Esophagus muscularis mucosa (tissue), 4 donors: ENCODE measurements around the gene BASP1. TPM values are rescaled to one million over a fixed set of nuclear protein-coding genes. Genes with fewer than 3 reads are reported as not detected.

ENCODE experiments used
- DNase-seq: peaks from one replicate; pipeline ENCODE4 v3.0.0-alpha.2; 2017; ENCODE audit errors: extremely low spot score
- H3K27ac ChIP-seq, 4 donors: fragments of 200-600 bp; sonication (generic); replicated peaks in 1 of 4; 1 replicate in 3 of 4; 2 replicates in 1 of 4; pipeline ENCODE4 v1.5.1; 2016 to 2019; ENCODE audit warnings: mild to moderate bottlenecking in 1 of 4
- H3K27me3 ChIP-seq, 4 donors: fragments of 200-600 bp; sonication (generic); one replicate each; pipeline versions ENCODE4 v1.5.1 to v1.6.0; 2016 to 2019
- H3K36me3 ChIP-seq, 4 donors: fragments of 200-600 bp; sonication (generic); one replicate each; pipeline ENCODE4 v1.5.1; 2016 to 2019
- H3K4me1 ChIP-seq, 4 donors: fragments of 200-600 bp; sonication (generic); one replicate each; pipeline ENCODE4 v1.5.1; 2016 to 2019
- H3K4me3 ChIP-seq, 4 donors: fragments of 200-600 bp; sonication (generic); 1 replicate in 2 of 4; 2 replicates in 2 of 4; pipeline ENCODE4 v1.5.1; 2016 to 2019; ENCODE audit warnings: mild to moderate bottlenecking in 4 of 4, moderate library complexity in 1 of 4
- H3K9me3 ChIP-seq, 4 donors: fragments of 200-600 bp; sonication (generic); 1 replicate in 3 of 4; 2 replicates in 1 of 4; pipeline ENCODE4 v1.5.1; 2016 to 2019
- CTCF ChIP-seq, 3 experiments: fragments of 200-600 bp in 2 of 3; fragments of 450-650 bp in 1 of 3; sonication (generic) in 2 of 3; IDR thresholded peaks; one replicate each; pipeline ENCODE4 v1.5.1; 2017 to 2019; ENCODE audit warnings: antibody characterized with exemption in 3 of 3, mild to moderate bottlenecking in 2 of 3, moderate library complexity in 1 of 3
- EP300 ChIP-seq: sonication (generic); formaldehyde crosslinking; IDR thresholded peaks from one replicate; pipeline ENCODE4 v1.6.1; 2017; ENCODE audit warnings: antibody characterized with exemption
- POLR2A ChIP-seq: fragments of 450-650 bp; IDR thresholded peaks from one replicate; pipeline ENCODE4 v1.6.1; 2017; ENCODE audit warnings: antibody characterized with exemption, moderate library complexity, mild to moderate bottlenecking, low read depth
- POLR2AphosphoS5 ChIP-seq, 2 donors: sonication (generic); formaldehyde crosslinking; IDR thresholded peaks; one replicate each; pipeline ENCODE4 v1.6.1; 2017; ENCODE audit warnings: antibody characterized with exemption in 2 of 2
- WGBS: methylation state at CpG from one replicate; pipeline ENCODE4 v1.1.5; 2018; 5-methylcytosine and 5-hydroxymethylcytosine counted together
- intact Hi-C: fragments of 100-400 bp; cut with DNase I; formaldehyde crosslinking; loops from one replicate; pipeline ENCODE4 v1.15.1; 2023
- total RNA-seq, 4 donors: library from RNA; depleted of rRNA; stranded (reverse); fragments of >200 nt; gene quantifications; one replicate each; pipeline versions ENCODE4 v1.1.0 to v1.2.1, GENCODE V29; 2016

BASP1 gene
- 10 to 100 TPM in 1 of 4 donors, 1 to 10 TPM in 3; 5.4 to 19.7 (median 6.6) TPM for total RNA-seq

DNA sequence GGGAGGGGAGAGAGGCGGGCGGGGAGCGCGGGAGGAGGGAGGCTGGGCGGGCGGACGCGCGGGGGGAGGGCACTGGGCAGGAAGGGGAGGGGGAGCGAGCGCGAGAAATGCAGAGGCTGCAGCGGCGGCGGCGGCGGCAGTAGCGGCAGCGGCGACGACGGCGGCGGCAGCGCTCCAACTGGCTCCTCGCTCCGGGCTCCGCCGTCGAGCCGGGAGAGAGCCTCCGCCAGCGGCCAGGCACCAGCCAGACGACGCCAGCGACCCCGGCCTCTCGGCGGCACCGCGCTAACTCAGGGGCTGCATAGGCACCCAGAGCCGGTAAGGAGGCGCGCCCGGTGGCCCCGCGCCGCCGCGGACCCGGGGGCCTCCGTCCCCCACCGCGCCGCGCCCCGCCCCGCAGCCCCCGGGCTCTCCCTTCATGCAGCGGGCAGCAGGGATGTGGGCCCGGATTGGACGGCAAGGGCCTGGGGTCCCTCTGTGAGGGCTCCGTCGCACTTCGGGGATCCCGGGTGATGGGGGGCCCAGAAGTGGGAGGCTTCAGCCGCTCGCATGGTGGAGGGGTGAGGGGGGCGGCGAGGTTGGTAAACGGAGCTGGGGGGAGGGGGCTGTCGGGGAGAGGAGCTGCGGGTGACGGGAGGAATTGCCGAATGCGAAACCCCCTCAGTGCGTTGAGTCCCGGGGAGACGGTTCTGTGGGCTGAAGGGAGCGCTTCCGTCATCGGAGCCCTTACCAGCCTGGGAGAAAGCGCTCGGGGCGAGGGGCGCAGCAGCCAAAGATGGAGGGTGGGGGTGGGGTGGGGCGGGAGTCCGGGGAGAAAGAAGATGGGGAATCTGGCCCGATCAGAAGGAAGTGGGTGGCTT lies at the start of gene BASP1:
Gene BASP1 (plus strand): TSS at position 139 of the 860 bp plus-strand sequence. CDS start 57,586 bp downstream, outside the sequence.
- peak within 1 kb of the TSS; percentile 48 to 61 (median 50) for H3K4me3 ChIP-seq
- H3K9me3 ChIP-seq, result no peaks in the 10 kb centered on the region
- no peaks in the 10 kb centered on the region for H3K36me3 ChIP-seq
- H3K27me3 ChIP-seq, result peaks cover 0 to 75% (median 29%) of the 10 kb centered on the region in 4 donors
- no peak for TF ChIP-seq EP300
- TF ChIP-seq POLR2AphosphoS5 (IDR thresholded peaks at IDR 0.05), result no peak
- no peak for TF ChIP-seq POLR2A
- TF ChIP-seq CTCF (IDR thresholded peaks at IDR 0.05), result no peak
- H3K27ac ChIP-seq, result peak within 1 kb of the TSS in 1 of 4 donors; percentile 5
- intact Hi-C loops, result loop anchor here (5.0 kb wide), 1 partner anchor 1100 kb away; no protein-coding TSS in a partner anchor
- WGBS, result 1% methylated on average over 46 of the region's 89 CpGs
- H3K4me1 ChIP-seq, result peaks cover 6 to 31% (median 30%) of the 10 kb centered on the region in 4 donors
- DNase-seq, result no peak

DNA sequence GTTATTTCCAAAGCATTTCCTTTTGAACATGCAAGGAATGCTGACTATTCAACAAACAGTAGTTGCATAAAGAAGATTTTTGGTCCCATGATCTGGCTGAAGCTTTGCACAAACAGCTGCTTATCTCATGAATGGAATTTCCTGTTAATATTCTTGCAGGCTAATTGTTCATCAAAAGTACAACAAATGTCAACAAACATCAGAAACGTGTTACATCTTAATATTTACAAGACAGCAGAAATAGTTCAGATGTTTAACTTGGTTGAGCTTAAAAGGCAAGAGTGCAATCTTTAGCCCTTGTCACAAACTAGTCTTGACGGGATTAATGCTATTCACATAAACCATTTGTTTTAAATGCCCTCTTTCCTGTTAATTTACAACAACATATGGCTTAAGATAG lies 47.9 kb upstream of the BASP1 start:
- intact Hi-C loops, result no loop called here
- TF ChIP-seq POLR2A, result no peak
- no peak for TF ChIP-seq CTCF (IDR thresholded peaks at IDR 0.05)
- TF ChIP-seq POLR2AphosphoS5 (IDR thresholded peaks at IDR 0.05), result no peak
- no peak for TF ChIP-seq EP300
- no peak for DNase-seq
- Histone ChIP-seq H3K4me1 (peaks cover 5 to 11% (median 6%) of the 10 kb centered on the region in 4 donors), H3K4me3 (no peak overlapping the region), H3K27ac (no peak overlapping the region), H3K9me3 (no peaks in the 10 kb centered on the region), H3K36me3 (no peaks in the 10 kb centered on the region), H3K27me3 (peaks cover 0 to 4% (median 0%) of the 10 kb centered on the region in 4 donors)
- 32% methylated on average over 2 of the region's 2 CpGs for WGBS

DNA sequence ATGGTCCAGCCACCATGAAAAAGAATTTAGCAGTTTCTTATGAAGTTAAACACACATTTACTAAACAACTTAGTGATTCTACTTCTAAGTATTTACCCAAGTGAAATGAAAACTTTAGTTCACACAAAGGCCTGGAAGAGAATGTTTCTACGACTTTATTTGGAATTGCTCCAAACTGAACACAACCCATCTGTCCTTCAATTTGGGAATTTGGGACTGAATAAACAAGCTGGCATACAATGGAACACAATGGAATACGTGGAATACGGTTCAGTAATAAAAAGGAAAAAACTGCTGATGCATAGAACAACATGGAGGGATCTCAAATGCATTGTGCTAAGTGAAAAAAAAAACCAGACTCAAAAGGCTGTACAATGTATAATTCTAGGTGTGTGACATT lies 44.6 kb upstream of the BASP1 start:
- peaks cover 5 to 11% (median 6%) of the 10 kb centered on the region in 4 donors for H3K4me1 ChIP-seq
- intact Hi-C loops, result no loop called here
- no peak for DNase-seq
- H3K36me3 ChIP-seq, result no peaks in the 10 kb centered on the region
- TF ChIP-seq POLR2A (no peak), CTCF (IDR thresholded peaks at IDR 0.05) (no peak), POLR2AphosphoS5 (IDR thresholded peaks at IDR 0.05) (no peak), EP300 (no peak)
- H3K27me3 ChIP-seq, result peaks cover 0 to 4% (median 0%) of the 10 kb centered on the region in 4 donors
- no peak overlapping the region for H3K27ac ChIP-seq
- no peaks in the 10 kb centered on the region for H3K9me3 ChIP-seq
- 76% methylated on average over 3 of the region's 3 CpGs for WGBS
- H3K4me3 ChIP-seq, result no peak overlapping the region

GRCh38 chr5:17174965-17175364 lies 42.5 kb upstream of the BASP1 start:
- no peak for TF ChIP-seq POLR2A
- no peak for TF ChIP-seq CTCF (IDR thresholded peaks at IDR 0.05)
- no peak for TF ChIP-seq EP300
- no peak for TF ChIP-seq POLR2AphosphoS5 (IDR thresholded peaks at IDR 0.05)
- H3K4me3 ChIP-seq, result no peak overlapping the region
- H3K4me1 ChIP-seq, result peaks cover 0 to 3% (median 2%) of the 10 kb centered on the region in 4 donors
- WGBS, result 64% methylated on average over 5 of the region's 5 CpGs
- peaks cover 0 to 4% (median 0%) of the 10 kb centered on the region in 4 donors for H3K27me3 ChIP-seq
- no peaks in the 10 kb centered on the region for H3K9me3 ChIP-seq
- intact Hi-C loops, result no loop called here
- H3K27ac ChIP-seq, result no peak overlapping the region
- H3K36me3 ChIP-seq, result no peaks in the 10 kb centered on the region
- no peak for DNase-seq
